H9 (cell line): ENCODE measurements around the gene BET1L. TPM values are rescaled to one million over a fixed set of nuclear protein-coding genes. Genes with fewer than 3 reads are reported as not detected.
"Not testable (repeated sequence)": the region's sequence is repeated elsewhere in the genome, so short reads cannot be mapped to it uniquely, and the experiment has no call there.

Experiments used
- DNase-seq: peaks from one replicate; pipeline ENCODE4 v3.0.0-alpha.2; 2017
- H2AFZ ChIP-seq: one replicate; pipeline ENCODE4 v1.6.1; 2013; ENCODE audit warnings: mild to moderate bottlenecking, low read length, control low read depth, moderate library complexity
- H2AK5ac ChIP-seq: 2 replicates; pipeline ENCODE4 v1.6.1; 2013; ENCODE audit warnings: low read length, control low read depth, mixed read lengths; ENCODE audit not compliant: insufficient read length
- H2BK120ac ChIP-seq: one replicate; pipeline ENCODE4 v1.6.1; 2013; ENCODE audit warnings: low read depth, mild to moderate bottlenecking, low read length, control low read depth, inconsistent platforms; ENCODE audit not compliant: poor library complexity, severe bottlenecking
- H2BK12ac ChIP-seq: 2 replicates; pipeline ENCODE4 v1.6.1; 2013; ENCODE audit warnings: low read length, control low read depth, mixed read lengths, low read depth; ENCODE audit not compliant: insufficient read length
- H2BK15ac ChIP-seq: 2 replicates; pipeline ENCODE4 v1.6.1; 2013; ENCODE audit warnings: low read depth, low read length, control low read depth
- H2BK20ac ChIP-seq: one replicate; pipeline ENCODE4 v1.6.1; 2013; ENCODE audit warnings: low read depth, mild to moderate bottlenecking, low read length, control low read depth, inconsistent platforms; ENCODE audit not compliant: poor library complexity, severe bottlenecking
- H2BK5ac ChIP-seq: 2 replicates; pipeline ENCODE4 v1.6.1; 2013; ENCODE audit warnings: low read length, control low read depth, mixed read lengths; ENCODE audit not compliant: insufficient read length
- H3K14ac ChIP-seq: 2 replicates; pipeline ENCODE4 v1.6.1; 2013; ENCODE audit warnings: low read length, control low read depth; ENCODE audit not compliant: insufficient read depth
- H3K18ac ChIP-seq: 2 replicates; pipeline ENCODE4 v1.6.1; 2013; ENCODE audit warnings: low read depth, mild to moderate bottlenecking, mixed read lengths, low read length, control low read depth; ENCODE audit not compliant: insufficient read length
- H3K23ac ChIP-seq: 2 replicates; pipeline ENCODE4 v1.6.1; 2013; ENCODE audit warnings: low read length, control low read depth, mixed read lengths, low read depth; ENCODE audit not compliant: insufficient read length
- H3K23me2 ChIP-seq: 2 replicates; pipeline ENCODE4 v1.6.1; 2013; ENCODE audit warnings: low read depth, mild to moderate bottlenecking, mixed read lengths, low read length, control low read depth; ENCODE audit not compliant: insufficient read length, poor library complexity, severe bottlenecking
- H3K27ac ChIP-seq: 2 replicates; pipeline ENCODE4 v1.5.1; 2013; ENCODE audit warnings: low read length, control low read depth, mixed read lengths, low read depth; ENCODE audit not compliant: insufficient read length
- H3K27me3 ChIP-seq: 2 replicates; pipeline ENCODE4 v1.6.1; 2013; ENCODE audit warnings: low read length, control low read depth, inconsistent platforms; ENCODE audit not compliant: insufficient read depth
- H3K4ac ChIP-seq: 2 replicates; pipeline ENCODE4 v1.6.1; 2013; ENCODE audit warnings: low read depth, mild to moderate bottlenecking, control low read depth, inconsistent platforms, low read length, moderate library complexity
- H3K4me1 ChIP-seq: 2 replicates; pipeline ENCODE4 v1.6.1; 2013; ENCODE audit warnings: low read length, control low read depth, inconsistent platforms; ENCODE audit not compliant: insufficient read depth
- H3K4me2 ChIP-seq: 2 replicates; pipeline ENCODE4 v1.6.1; 2013; ENCODE audit warnings: low read length, control low read depth, mixed read lengths; ENCODE audit not compliant: insufficient read length, insufficient read depth
- H3K56ac ChIP-seq: 2 replicates; pipeline ENCODE4 v1.6.1; 2013; ENCODE audit warnings: low read depth, mild to moderate bottlenecking, mixed read lengths, low read length, control low read depth; ENCODE audit not compliant: insufficient read length
- H3K79me1 ChIP-seq: 2 replicates; pipeline ENCODE4 v1.6.1; 2013; ENCODE audit warnings: low read depth, mild to moderate bottlenecking, moderate library complexity, low read length, control low read depth, inconsistent platforms; ENCODE audit not compliant: insufficient read depth, poor library complexity, severe bottlenecking
- H3K79me2 ChIP-seq: 2 replicates; pipeline ENCODE4 v1.6.1; 2013; ENCODE audit warnings: low read length, control low read depth, inconsistent platforms; ENCODE audit not compliant: insufficient read depth
- H3K9ac ChIP-seq: 2 replicates; pipeline ENCODE4 v1.6.1; 2013; ENCODE audit warnings: low read length, control low read depth, mixed read lengths; ENCODE audit not compliant: insufficient read length; ENCODE audit errors: extremely low read depth
- H3K9me3 ChIP-seq: one replicate; pipeline ENCODE4 v1.6.1; 2013; ENCODE audit warnings: low read depth, low read length, inconsistent platforms; ENCODE audit not compliant: control insufficient read depth
- H3T11ph ChIP-seq: one replicate; pipeline ENCODE4 v1.6.1; 2013; ENCODE audit warnings: mild to moderate bottlenecking, low read length, control low read depth, inconsistent platforms
- H4K20me1 ChIP-seq: one replicate; pipeline ENCODE4 v1.6.1; 2013; ENCODE audit not compliant: control insufficient read depth, insufficient read length, insufficient read depth
- H4K5ac ChIP-seq: 2 replicates; pipeline ENCODE4 v1.6.1; 2013; ENCODE audit warnings: low read depth, mild to moderate bottlenecking, mixed read lengths, low read length, control low read depth; ENCODE audit not compliant: insufficient read length
- H4K8ac ChIP-seq: replicated peaks from 2 replicates; pipeline ENCODE4 v1.6.1; 2013; ENCODE audit warnings: low read length, control low read depth, mixed read lengths, low read depth; ENCODE audit not compliant: insufficient read length
- H4K91ac ChIP-seq: 2 replicates; pipeline ENCODE4 v1.6.1; 2013; ENCODE audit warnings: low read depth, mild to moderate bottlenecking, moderate library complexity, mixed read lengths, low read length, control low read depth; ENCODE audit not compliant: insufficient read length
- H3K27ac Mint-ChIP-seq, 3 experiments: 2 replicates in 2 of 3; 3 replicates in 1 of 3; pipeline ENCODE4 v1.8.0; 2020 to 2021; ENCODE audit warnings: mixed read lengths in 3 of 3, mild to moderate bottlenecking in 1 of 3, moderate library complexity in 1 of 3
- H3K27me3 Mint-ChIP-seq: 2 replicates; pipeline ENCODE4 v1.8.0; 2021; ENCODE audit warnings: low read depth, mild to moderate bottlenecking, moderate library complexity, mixed read lengths
- H3K36me3 Mint-ChIP-seq, 3 experiments: 2 replicates in 2 of 3; 3 replicates in 1 of 3; pipeline ENCODE4 v1.8.0; 2020 to 2021; ENCODE audit warnings: low read depth in 3 of 3, mixed read lengths in 3 of 3; ENCODE audit not compliant: insufficient read depth in 1 of 3
- H3K4me1 Mint-ChIP-seq, 2 experiments: 2 replicates each; pipeline ENCODE4 v1.8.0; 2020; ENCODE audit warnings: mixed read lengths in 2 of 2
- H3K4me3 Mint-ChIP-seq, 2 experiments: 2 replicates in 1 of 2; 3 replicates in 1 of 2; pipeline ENCODE4 v1.8.0; 2020 to 2021; ENCODE audit warnings: mild to moderate bottlenecking in 2 of 2, mixed read lengths in 2 of 2, moderate library complexity in 1 of 2
- H3K9me3 Mint-ChIP-seq, 2 experiments: 2 replicates in 1 of 2; 3 replicates in 1 of 2; pipeline ENCODE4 v1.8.0; 2020; ENCODE audit warnings: mild to moderate bottlenecking in 2 of 2, mixed read lengths in 2 of 2, moderate library complexity in 1 of 2
- WGBS: extraction: QIAGEN DNeasy Blood & Tissue Kit; methylation state at CpG from one replicate; pipeline ENCODE4 v1.1.7; 2013; ENCODE audit warnings: missing lambda C conversion rate, low lambda C conversion rate, mixed read lengths; ENCODE audit not compliant: insufficient read length; ENCODE audit errors: extremely low coverage; 5-methylcytosine and 5-hydroxymethylcytosine counted together
- total RNA-seq: library from RNA; stranded (reverse); gene quantifications from 2 replicates; pipeline ENCODE4 v1.2.1, GENCODE V29; 2021
- TF ChIP-seq, protein P1 (sequence below): fragments of 200-600 bp; sonication (generic); conservative IDR thresholded peaks from 3 replicates; pipeline ENCODE4 v1.8.0; 2021; ENCODE audit warnings: antibody characterized with exemption, mild to moderate bottlenecking

BET1L gene
- total RNA-seq, 1 experiment from 2014 or later: 49.4 TPM

DNA sequence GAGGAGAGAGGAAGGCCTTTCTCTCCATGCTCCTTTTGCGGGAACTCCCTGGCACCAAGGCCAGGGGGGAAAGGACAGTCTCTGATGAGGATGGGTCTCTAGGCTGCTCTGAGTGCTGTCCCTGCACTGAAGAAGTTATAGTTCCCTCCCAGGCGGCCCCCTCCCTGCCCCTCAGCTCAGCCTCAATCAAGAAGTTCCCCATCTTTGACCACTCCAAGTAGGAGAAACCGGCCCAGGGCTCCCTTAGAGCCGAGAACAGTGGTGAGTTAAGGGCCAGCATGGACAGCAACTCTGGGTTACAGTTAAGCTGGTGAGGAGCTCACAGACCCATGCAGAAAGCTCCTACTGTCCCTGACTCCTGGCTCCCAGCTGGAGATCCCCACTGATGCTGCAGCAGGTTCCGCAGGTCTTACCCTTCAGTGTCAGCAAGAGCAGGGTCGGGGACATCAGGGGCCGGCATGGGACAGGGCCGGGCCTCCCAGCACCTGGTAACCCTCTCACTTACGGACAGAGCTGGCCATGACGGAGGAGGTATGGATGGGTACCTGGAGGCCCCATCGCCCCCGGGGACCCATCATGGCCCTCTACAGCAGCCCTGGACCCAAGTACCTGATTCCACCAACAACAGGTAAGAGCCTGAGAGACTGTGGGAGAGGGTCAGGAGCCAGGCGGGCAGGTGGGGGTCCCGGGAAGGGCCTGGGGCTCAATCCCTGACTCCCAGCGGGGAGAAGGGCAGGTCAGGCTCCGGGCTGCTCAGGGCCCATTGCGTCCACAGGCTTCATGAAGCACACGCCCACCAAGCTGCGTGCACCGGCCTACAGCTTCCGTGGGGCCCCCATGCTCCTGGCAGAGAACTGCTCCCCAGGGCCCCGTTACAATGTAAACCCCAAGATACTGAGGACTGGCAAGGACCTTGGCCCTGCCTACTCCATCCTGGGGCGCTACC lies 10.1 kb downstream of the BET1L start:
- H2BK12ac ChIP-seq: no peak overlapping the region
- no peak overlapping the region for H3K4ac ChIP-seq
- H3K27ac ChIP-seq: no peak overlapping the region
- no peak for DNase-seq
- no peak overlapping the region for H2BK20ac ChIP-seq
- no peaks in the 10 kb centered on the region for H3K4me1 ChIP-seq
- no peaks in the 10 kb centered on the region for H3K9me3 ChIP-seq
- no peak overlapping the region for H2AK5ac ChIP-seq
- H2BK15ac ChIP-seq: no peak overlapping the region
- Mint-ChIP-seq H3K4me3 (no peak overlapping the region), H3K9me3 (peaks cover 0 to 8% of the 10 kb centered on the region in 2 experiments; a peak in 4 of 5 replicates), H3K27me3 (peaks cover 3% of the 10 kb centered on the region), H3K36me3 (peaks cover 0 to 4% (median 0%) of the 10 kb centered on the region in 3 experiments; a peak in 3 of 7 replicates), H3K4me1 (no peaks in the 10 kb centered on the region), H3K27ac (no peak overlapping the region)
- no peak overlapping the region for H3K4me2 ChIP-seq
- H3K18ac ChIP-seq: no peak overlapping the region
- no peak overlapping the region for H4K91ac ChIP-seq
- H3K9ac ChIP-seq: no peak overlapping the region
- no peak overlapping the region for H2AFZ ChIP-seq
- H3K14ac ChIP-seq: no peak overlapping the region
- TF ChIP-seq, protein P1, sequence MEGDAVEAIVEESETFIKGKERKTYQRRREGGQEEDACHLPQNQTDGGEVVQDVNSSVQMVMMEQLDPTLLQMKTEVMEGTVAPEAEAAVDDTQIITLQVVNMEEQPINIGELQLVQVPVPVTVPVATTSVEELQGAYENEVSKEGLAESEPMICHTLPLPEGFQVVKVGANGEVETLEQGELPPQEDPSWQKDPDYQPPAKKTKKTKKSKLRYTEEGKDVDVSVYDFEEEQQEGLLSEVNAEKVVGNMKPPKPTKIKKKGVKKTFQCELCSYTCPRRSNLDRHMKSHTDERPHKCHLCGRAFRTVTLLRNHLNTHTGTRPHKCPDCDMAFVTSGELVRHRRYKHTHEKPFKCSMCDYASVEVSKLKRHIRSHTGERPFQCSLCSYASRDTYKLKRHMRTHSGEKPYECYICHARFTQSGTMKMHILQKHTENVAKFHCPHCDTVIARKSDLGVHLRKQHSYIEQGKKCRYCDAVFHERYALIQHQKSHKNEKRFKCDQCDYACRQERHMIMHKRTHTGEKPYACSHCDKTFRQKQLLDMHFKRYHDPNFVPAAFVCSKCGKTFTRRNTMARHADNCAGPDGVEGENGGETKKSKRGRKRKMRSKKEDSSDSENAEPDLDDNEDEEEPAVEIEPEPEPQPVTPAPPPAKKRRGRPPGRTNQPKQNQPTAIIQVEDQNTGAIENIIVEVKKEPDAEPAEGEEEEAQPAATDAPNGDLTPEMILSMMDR: no peak
- no CpG with 5 or more reads among the region's 23 CpGs for WGBS
- no peaks in the 10 kb centered on the region for H3K79me1 ChIP-seq
- H3K27me3 ChIP-seq: no peaks in the 10 kb centered on the region
- H2BK120ac ChIP-seq: no peak overlapping the region
- no peak overlapping the region for H3K56ac ChIP-seq
- H3T11ph ChIP-seq: no peak overlapping the region
- H3K79me2 ChIP-seq: no peaks in the 10 kb centered on the region
- H2BK5ac ChIP-seq: no peak overlapping the region
- no peak overlapping the region for H4K5ac ChIP-seq
- H4K8ac ChIP-seq: no peak overlapping the region
- H3K23ac ChIP-seq: no peak overlapping the region
- H3K23me2 ChIP-seq: no peaks in the 10 kb centered on the region
- H4K20me1 ChIP-seq: no peaks in the 10 kb centered on the region

DNA sequence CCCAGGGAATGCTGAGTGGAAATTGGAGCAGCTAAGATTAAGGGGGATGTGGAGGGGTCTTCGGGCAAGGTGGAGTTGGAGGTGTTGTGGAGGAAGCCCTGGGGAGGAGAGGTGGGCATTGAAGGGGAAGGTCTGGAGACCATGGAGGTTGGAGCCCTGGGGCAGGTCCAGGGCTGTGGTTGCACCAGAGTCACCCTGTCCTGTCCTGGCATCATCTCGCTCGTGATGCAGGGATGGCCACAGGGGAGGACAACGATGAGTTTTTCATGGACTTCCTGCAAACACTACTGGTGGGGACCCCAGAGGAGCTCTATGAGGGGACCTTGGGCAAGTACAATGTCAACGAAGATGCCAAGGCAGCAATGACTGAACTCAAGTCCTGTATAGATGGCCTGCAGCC lies 13.7 kb downstream of the BET1L start:
- not testable (repeated sequence) for H3K4me3 Mint-ChIP-seq, H3K27me3 Mint-ChIP-seq, H3K27ac ChIP-seq, H2BK120ac ChIP-seq, H3K4ac ChIP-seq, H3K14ac ChIP-seq, H3K56ac ChIP-seq, H4K8ac ChIP-seq, H4K20me1 ChIP-seq, H3K27me3 ChIP-seq, H4K91ac ChIP-seq, H3K9ac ChIP-seq, H2BK5ac ChIP-seq, H4K5ac ChIP-seq, H3K79me1 ChIP-seq, H3K79me2 ChIP-seq, H3K4me2 ChIP-seq, H2BK12ac ChIP-seq, H3K18ac ChIP-seq, H2BK20ac ChIP-seq, H3K27ac Mint-ChIP-seq, H3T11ph ChIP-seq, H3K23ac ChIP-seq, DNase-seq, H3K4me1 Mint-ChIP-seq, H2AK5ac ChIP-seq, H3K4me1 ChIP-seq, H3K9me3 ChIP-seq, H2AFZ ChIP-seq, H3K23me2 ChIP-seq, H2BK15ac ChIP-seq, H3K36me3 Mint-ChIP-seq
- no CpG with 5 or more reads among the region's 5 CpGs for WGBS
- H3K9me3 Mint-ChIP-seq: peaks cover 9 to 22% of the 10 kb centered on the region in 2 experiments
